ENCODE measurements around the gene SERPINF2.
"Not testable (repeated sequence)": the region's sequence is repeated elsewhere in the genome, so short reads cannot be mapped to it uniquely, and the experiment has no call there.

The SERPINF2 gene

DNA sequence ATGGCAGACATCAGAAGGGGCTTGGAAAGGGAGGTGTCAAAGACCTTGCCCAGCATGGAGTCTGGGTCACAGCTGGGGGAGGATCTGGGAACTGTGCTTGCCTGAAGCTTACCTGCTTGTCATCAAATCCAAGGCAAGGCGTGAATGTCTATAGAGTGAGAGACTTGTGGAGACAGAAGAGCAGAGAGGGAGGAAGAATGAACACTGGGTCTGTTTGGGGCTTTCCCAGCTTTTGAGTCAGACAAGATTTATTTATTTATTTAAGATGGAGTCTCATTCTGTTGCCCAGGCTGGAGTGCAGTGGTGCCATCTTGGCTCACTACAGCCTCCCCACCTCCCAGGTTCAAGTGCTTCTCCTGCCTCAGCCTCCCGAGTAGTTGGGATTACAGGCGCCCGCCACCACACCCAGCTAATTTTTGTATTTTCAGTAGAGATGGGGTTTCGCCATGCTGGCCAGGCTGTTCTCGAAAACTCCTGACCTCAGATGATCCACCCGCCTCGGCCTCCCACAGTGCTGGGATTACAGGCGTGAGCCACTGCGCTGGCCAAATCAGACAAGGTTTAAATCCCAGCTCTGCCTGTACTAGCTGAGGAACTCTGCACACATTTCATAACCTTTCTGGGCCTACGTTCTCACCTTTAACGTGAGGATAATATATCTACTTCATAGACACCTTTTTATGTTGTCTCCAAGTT is 30.5 kb downstream of the SERPINF2 start:
- H3K27ac ChIP-seq (ENCODE audit: low read depth, low read length); H3K9ac ChIP-seq (ENCODE audit: low read length); H3K4me1 ChIP-seq (ENCODE audit: insufficient read depth, low read length); H3K27me3 ChIP-seq (ENCODE audit: control insufficient read depth in 1 of 2, insufficient read depth in 2 of 2, low read length in 2 of 2); H3K4me3 ChIP-seq (ENCODE audit: low read depth in 1 of 2, low read length in 2 of 2); H3K9me3 ChIP-seq (ENCODE audit: low read length): not testable (repeated sequence)
- H3K36me3 ChIP-seq (ENCODE audit: insufficient read depth, low read length), result peaks cover 12% of the 10 kb centered on the region

DNA sequence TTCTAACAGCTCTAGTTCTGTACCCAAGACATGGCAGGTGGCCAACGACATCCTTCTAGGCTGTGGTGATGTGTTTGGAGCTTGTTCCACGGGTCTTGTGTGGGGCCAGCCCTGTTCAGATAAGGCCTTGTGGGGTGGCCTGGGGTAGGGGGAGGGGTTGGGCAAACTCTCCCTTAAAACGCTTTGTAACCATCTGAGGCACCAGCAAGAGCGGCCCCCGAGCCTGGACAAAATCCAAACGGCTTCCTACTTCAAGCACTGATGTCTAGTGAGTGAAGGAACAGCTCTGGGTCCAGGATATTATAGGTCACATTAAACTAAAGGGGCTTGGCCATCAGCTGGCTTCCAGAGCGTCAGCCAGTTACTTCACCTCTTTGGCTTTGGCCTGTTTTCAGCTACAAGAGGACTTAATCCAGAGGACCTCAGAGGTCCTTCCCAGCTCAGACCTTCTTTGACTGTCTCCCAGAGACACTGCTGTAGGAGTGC is 31.1 kb downstream of the SERPINF2 start:
- H3K27ac ChIP-seq (ENCODE audit: low read depth, low read length), result no peak overlapping the region
- H3K27me3 ChIP-seq (ENCODE audit: control insufficient read depth in 1 of 2, insufficient read depth in 2 of 2, low read length in 2 of 2), result no peaks in the 10 kb centered on the region
- no peaks in the 10 kb centered on the region for H3K9me3 ChIP-seq (ENCODE audit: low read length)
- H3K36me3 ChIP-seq (ENCODE audit: insufficient read depth, low read length), result peaks cover 17% of the 10 kb centered on the region
- no peaks in the 10 kb centered on the region for H3K4me1 ChIP-seq (ENCODE audit: insufficient read depth, low read length)
- H3K9ac ChIP-seq (ENCODE audit: low read length), result no peak overlapping the region
- H3K4me3 ChIP-seq (ENCODE audit: low read depth in 1 of 2, low read length in 2 of 2), result no peak overlapping the region

DNA sequence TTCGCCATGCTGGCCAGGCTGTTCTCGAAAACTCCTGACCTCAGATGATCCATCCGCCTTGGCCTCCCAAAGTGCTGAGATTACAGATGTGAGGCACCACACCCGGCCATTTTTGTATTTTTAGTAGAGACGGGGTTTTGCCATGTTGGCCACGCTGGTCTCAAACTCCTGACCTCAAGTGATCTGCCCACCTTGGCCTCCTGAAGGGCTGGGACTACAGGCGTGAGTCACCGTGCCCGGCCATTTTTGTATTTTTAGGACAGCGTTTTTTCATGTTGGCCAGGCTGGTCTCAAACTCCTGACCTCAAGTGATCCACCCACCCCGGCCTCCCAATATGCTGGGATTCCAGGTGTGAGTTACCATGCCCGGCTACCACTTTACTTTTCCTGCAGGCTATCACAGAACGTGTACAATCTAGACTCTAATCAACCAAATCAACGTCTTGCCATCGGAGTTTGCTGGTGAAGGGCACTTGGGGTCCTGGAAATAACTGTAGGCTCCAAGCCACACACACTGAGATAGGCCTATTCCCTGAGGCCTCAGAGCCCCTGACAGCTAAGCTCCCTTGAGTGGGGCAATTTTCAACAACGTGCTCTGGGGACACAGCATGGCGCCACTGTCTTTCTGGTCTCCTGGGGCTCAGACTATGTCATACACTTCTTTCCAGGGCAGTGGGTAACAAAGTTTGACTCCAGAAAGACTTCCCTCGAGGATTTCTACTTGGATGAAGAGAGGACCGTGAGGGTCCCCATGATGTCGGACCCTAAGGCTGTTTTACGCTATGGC is 31.9 kb downstream of the SERPINF2 start:
- H3K36me3 ChIP-seq (ENCODE audit: insufficient read depth, low read length), result peaks cover 17% of the 10 kb centered on the region
- peaks cover 2% of the 10 kb centered on the region for H3K4me1 ChIP-seq (ENCODE audit: insufficient read depth, low read length)
- H3K9me3 ChIP-seq (ENCODE audit: low read length), result no peaks in the 10 kb centered on the region
- H3K4me3 ChIP-seq (ENCODE audit: low read depth in 1 of 2, low read length in 2 of 2), result no peak overlapping the region
- no peak overlapping the region for H3K27ac ChIP-seq (ENCODE audit: low read depth, low read length)
- H3K9ac ChIP-seq (ENCODE audit: low read length), result no peak overlapping the region
- H3K27me3 ChIP-seq (ENCODE audit: control insufficient read depth in 1 of 2, insufficient read depth in 2 of 2, low read length in 2 of 2), result no peaks in the 10 kb centered on the region

DNA sequence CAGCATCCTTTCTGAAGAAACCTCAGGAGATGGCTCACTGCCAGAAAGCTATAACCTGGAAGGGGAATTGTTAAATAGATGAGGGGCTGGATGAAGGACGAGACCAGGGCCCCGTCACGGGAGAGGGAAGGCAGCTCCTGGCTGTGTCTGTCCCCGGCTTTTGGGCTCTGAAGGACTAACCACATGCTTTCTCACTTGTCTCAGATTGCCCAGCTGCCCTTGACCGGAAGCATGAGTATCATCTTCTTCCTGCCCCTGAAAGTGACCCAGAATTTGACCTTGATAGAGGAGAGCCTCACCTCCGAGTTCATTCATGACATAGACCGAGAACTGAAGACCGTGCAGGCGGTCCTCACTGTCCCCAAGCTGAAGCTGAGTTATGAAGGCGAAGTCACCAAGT is 33.7 kb downstream of the SERPINF2 start:
- H3K36me3 ChIP-seq (ENCODE audit: insufficient read depth, low read length), result peaks cover 20% of the 10 kb centered on the region
- H3K4me1 ChIP-seq (ENCODE audit: insufficient read depth, low read length), result peaks cover 10% of the 10 kb centered on the region
- H3K27ac ChIP-seq (ENCODE audit: low read depth, low read length), result no peak overlapping the region

DNA sequence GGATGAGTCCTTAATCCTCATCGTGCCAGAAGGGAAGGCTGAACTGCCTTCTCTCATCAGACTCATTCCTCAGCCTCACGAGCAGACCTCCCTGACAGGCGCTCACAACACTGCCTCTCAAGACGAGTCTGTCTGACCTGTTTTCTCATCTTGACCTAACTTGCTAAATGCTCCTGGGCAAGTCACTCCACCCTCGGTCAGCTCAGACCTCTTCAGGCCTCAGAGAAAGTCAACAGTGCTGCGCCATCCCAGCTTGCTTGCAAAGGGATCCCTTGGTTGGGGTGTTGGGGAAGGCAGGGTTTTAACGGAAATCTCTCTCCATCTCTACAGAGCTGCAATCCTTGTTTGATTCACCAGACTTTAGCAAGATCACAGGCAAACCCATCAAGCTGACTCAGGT is 34.2 kb downstream of the SERPINF2 start:
- Histone ChIP-seq H3K4me1 (ENCODE audit: insufficient read depth, low read length) (peaks cover 12% of the 10 kb centered on the region), H3K36me3 (ENCODE audit: insufficient read depth, low read length) (peaks cover 24% of the 10 kb centered on the region), H3K4me3 (ENCODE audit: low read depth in 1 of 2, low read length in 2 of 2) (no peak overlapping the region), H3K9me3 (ENCODE audit: low read length) (no peaks in the 10 kb centered on the region), H3K9ac (ENCODE audit: low read length) (no peak overlapping the region), H3K27me3 (ENCODE audit: control insufficient read depth in 1 of 2, insufficient read depth in 2 of 2, low read length in 2 of 2) (no peaks in the 10 kb centered on the region), H3K27ac (ENCODE audit: low read depth, low read length) (no peak overlapping the region)

More for the DNA sequence above, 33.7 kb downstream of the SERPINF2 start:
- H3K9me3 ChIP-seq (ENCODE audit: low read length), result no peaks in the 10 kb centered on the region
- no peaks in the 10 kb centered on the region for H3K27me3 ChIP-seq (ENCODE audit: control insufficient read depth in 1 of 2, insufficient read depth in 2 of 2, low read length in 2 of 2)
- no peak overlapping the region for H3K9ac ChIP-seq (ENCODE audit: low read length)
- no peak overlapping the region for H3K4me3 ChIP-seq (ENCODE audit: low read depth in 1 of 2, low read length in 2 of 2)

DNA sequence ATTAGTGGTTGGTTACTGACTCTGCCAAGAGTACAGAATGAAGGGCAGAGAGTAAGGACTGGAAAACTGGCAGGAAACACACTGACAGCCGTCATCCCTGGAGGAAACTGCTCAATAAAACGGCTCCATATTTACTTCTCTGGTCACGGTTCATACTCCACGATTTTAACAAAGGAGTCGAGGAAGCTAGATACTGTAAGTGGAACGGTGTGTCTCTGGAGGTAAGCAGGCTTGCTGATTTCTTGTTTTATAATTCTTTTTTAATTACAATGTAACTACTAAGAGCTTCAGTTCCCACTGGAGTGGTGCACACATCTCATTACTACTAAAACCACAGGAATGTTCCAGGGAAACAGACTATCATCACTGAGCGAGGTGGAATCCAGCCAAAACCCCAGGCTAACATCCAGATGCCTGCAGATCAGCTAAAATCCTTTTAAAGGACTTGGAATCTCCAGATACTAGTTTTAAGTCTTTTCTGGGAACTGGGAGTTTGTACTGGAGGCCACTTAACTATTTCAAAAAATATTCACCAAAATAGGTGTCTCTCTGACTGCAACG is 37.0 kb downstream of the SERPINF2 start:
- Histone ChIP-seq H3K27me3 (ENCODE audit: control insufficient read depth in 1 of 2, insufficient read depth in 2 of 2, low read length in 2 of 2) (no peaks in the 10 kb centered on the region), H3K4me1 (ENCODE audit: insufficient read depth, low read length) (peaks cover 33% of the 10 kb centered on the region), H3K36me3 (ENCODE audit: insufficient read depth, low read length) (peaks cover 27% of the 10 kb centered on the region), H3K27ac (ENCODE audit: low read depth, low read length) (peak overlapping the region; percentile 29), H3K9me3 (ENCODE audit: low read length) (no peaks in the 10 kb centered on the region), H3K4me3 (ENCODE audit: low read depth in 1 of 2, low read length in 2 of 2) (no peak overlapping the region), H3K9ac (ENCODE audit: low read length) (no peak overlapping the region)

DNA sequence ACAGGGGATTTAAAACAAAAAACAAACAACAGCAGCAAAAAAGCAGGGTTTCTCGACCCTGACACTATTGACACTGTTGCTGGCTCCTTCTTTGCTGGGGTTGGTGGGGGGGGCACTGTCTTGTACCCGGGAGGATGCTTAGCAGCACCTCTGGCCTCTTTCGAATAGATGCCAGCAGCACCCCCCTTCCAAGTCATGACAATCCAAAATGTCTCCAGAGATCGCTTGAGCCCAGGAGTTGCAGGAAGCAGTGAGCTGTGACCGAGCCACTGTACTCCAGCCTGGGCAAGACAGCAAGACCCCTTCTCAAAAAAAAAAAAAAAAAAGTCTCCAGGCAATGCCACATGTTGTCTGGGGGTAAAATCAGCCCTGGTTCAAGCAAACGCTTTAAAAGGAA is 39.5 kb downstream of the SERPINF2 start:
- H3K27ac ChIP-seq (ENCODE audit: low read depth, low read length), result peak overlapping the region; percentile 47
- H3K9ac ChIP-seq (ENCODE audit: low read length), result no peak overlapping the region
- peaks cover 15% of the 10 kb centered on the region for H3K36me3 ChIP-seq (ENCODE audit: insufficient read depth, low read length)
- H3K27me3 ChIP-seq (ENCODE audit: control insufficient read depth in 1 of 2, insufficient read depth in 2 of 2, low read length in 2 of 2), result no peaks in the 10 kb centered on the region
- peaks cover 42% of the 10 kb centered on the region for H3K4me1 ChIP-seq (ENCODE audit: insufficient read depth, low read length)
- no peak overlapping the region for H3K4me3 ChIP-seq (ENCODE audit: low read depth in 1 of 2, low read length in 2 of 2)
- no peaks in the 10 kb centered on the region for H3K9me3 ChIP-seq (ENCODE audit: low read length)

DNA sequence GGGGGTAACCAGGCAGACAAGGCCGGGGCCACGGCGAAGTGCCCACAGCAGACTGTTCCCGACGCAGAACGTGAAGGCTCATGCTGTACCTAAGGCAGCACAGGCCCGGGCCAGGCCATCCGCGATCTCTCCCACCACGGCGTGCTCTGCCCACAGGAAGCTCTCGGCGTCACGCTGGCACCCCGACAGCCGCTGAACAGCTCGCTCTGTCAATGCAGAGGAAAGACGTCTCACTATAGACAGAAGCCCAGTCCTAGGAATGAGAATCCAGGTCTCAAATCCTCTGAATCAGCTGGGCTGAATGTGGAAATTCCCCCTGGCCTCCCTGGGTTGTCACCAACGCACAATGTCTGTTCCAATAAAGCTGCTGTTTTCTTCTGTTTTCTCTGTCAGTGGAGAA is 40.6 kb downstream of the SERPINF2 start:
- Histone ChIP-seq H3K4me1 (ENCODE audit: insufficient read depth, low read length) (peaks cover 51% of the 10 kb centered on the region), H3K27me3 (ENCODE audit: control insufficient read depth in 1 of 2, insufficient read depth in 2 of 2, low read length in 2 of 2) (no peaks in the 10 kb centered on the region), H3K27ac (ENCODE audit: low read depth, low read length) (peak overlapping the region; percentile 24), H3K4me3 (ENCODE audit: low read depth in 1 of 2, low read length in 2 of 2) (peak overlapping the region in 1 of 2 donors; percentile 33), H3K36me3 (ENCODE audit: insufficient read depth, low read length) (peaks cover 14% of the 10 kb centered on the region), H3K9me3 (ENCODE audit: low read length) (no peaks in the 10 kb centered on the region), H3K9ac (ENCODE audit: low read length) (peak overlapping the region; percentile 39)

DNA sequence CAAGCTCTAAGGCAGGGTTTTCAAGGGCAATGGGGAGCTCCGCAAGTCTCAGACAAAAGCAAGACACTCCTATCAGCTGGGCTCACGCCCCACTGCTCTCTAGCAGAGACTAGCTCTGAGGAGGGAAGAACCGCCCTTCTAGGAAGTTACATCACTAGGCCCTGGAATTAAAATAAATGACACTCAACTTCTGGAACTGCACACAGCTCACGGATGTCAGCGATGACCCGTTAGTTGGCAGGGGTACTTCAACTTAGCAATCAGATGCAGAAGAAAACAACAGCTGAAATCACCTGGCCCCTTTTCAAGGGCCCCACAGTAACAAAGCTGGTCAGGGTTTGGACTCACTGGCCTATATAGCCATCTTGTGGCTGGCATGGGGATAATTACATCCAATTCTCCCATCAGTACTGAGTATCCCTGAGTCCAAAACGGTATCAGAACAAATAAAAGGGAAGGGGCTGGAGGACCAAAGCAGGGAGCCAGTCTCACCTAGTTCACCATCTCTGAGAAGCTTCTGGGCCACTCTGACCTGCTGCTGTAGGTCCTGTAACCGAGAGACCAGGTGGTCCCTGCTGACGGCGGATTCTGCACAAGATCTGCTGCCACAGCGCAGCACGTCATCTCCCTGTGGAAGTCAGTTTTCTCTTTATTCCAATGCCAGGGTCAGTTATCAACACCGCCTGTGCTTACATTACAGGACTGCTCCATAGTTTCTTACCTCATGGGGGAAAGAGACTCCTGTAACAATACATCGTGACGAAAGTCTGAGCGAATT is 41.4 kb downstream of the SERPINF2 start:
- Histone ChIP-seq H3K36me3 (ENCODE audit: insufficient read depth, low read length) (peaks cover 10% of the 10 kb centered on the region), H3K9me3 (ENCODE audit: low read length) (no peaks in the 10 kb centered on the region), H3K4me1 (ENCODE audit: insufficient read depth, low read length) (peaks cover 51% of the 10 kb centered on the region), H3K27ac (ENCODE audit: low read depth, low read length) (peak overlapping the region; percentile 24), H3K27me3 (ENCODE audit: control insufficient read depth in 1 of 2, insufficient read depth in 2 of 2, low read length in 2 of 2) (no peaks in the 10 kb centered on the region), H3K9ac (ENCODE audit: low read length) (peak overlapping the region; percentile 39), H3K4me3 (ENCODE audit: low read depth in 1 of 2, low read length in 2 of 2) (peak overlapping the region in 1 of 2 donors; percentile 33)

DNA sequence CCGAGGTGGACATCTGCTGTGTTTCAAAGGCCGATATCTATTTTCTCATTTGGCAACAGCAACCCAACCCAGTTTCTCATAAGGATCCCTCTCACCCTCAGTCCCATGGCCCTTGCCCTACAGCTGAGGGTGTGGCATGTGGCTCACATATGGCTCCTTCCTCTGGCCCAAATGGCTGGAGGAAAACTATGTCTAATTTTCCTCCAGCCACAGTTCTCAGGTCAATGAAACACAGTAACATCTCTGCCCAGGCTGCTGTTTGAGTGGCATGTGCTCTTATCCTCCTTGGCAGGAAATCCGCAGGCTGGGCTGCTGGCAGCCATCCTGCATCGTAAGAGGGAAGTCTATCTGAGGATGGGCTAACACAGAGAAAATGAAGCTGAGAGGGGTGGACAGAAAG is 43.3 kb downstream of the SERPINF2 start:
- H3K36me3 ChIP-seq (ENCODE audit: insufficient read depth, low read length), result peaks cover 10% of the 10 kb centered on the region
- H3K4me3 ChIP-seq (ENCODE audit: low read depth in 1 of 2, low read length in 2 of 2), result no peak overlapping the region
- H3K9me3 ChIP-seq (ENCODE audit: low read length), result no peaks in the 10 kb centered on the region
- H3K4me1 ChIP-seq (ENCODE audit: insufficient read depth, low read length), result peaks cover 41% of the 10 kb centered on the region
- no peak overlapping the region for H3K9ac ChIP-seq (ENCODE audit: low read length)
- no peaks in the 10 kb centered on the region for H3K27me3 ChIP-seq (ENCODE audit: control insufficient read depth in 1 of 2, insufficient read depth in 2 of 2, low read length in 2 of 2)
- peak overlapping the region; percentile 45 for H3K27ac ChIP-seq (ENCODE audit: low read depth, low read length)

DNA sequence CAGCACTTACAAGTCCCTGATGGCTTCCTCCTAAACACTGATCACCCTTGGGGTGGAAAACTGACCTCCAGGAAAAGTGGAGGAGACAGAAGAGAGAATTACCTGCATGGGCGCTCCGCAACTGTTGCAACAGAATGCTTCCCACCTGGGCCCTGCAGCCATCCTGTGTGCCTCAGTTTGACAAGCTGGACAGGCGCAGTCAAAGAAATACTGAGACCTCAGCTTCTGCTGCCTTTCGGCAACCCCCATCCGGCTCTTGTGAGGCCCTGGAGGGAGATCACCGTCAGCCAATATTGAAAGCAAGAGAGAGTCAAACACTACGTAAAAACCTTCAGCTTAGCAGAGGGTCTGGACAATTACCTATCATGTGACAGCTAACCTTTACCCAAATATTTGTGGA is 44.0 kb downstream of the SERPINF2 start:
- no peak overlapping the region for H3K4me3 ChIP-seq (ENCODE audit: low read depth in 1 of 2, low read length in 2 of 2)
- peaks cover 5% of the 10 kb centered on the region for H3K36me3 ChIP-seq (ENCODE audit: insufficient read depth, low read length)
- no peaks in the 10 kb centered on the region for H3K9me3 ChIP-seq (ENCODE audit: low read length)
- no peaks in the 10 kb centered on the region for H3K27me3 ChIP-seq (ENCODE audit: control insufficient read depth in 1 of 2, insufficient read depth in 2 of 2, low read length in 2 of 2)
- no peak overlapping the region for H3K9ac ChIP-seq (ENCODE audit: low read length)
- peaks cover 40% of the 10 kb centered on the region for H3K4me1 ChIP-seq (ENCODE audit: insufficient read depth, low read length)
- peak overlapping the region; percentile 68 for H3K27ac ChIP-seq (ENCODE audit: low read depth, low read length)

Data from muscle layer of colon (tissue), 2 donors.